ENCODE results near the gene A2M.
"Not testable (repeated sequence)": the region's sequence is repeated elsewhere in the genome, so short reads cannot be mapped to it uniquely, and the experiment has no call there.

A2M gene

DNA sequence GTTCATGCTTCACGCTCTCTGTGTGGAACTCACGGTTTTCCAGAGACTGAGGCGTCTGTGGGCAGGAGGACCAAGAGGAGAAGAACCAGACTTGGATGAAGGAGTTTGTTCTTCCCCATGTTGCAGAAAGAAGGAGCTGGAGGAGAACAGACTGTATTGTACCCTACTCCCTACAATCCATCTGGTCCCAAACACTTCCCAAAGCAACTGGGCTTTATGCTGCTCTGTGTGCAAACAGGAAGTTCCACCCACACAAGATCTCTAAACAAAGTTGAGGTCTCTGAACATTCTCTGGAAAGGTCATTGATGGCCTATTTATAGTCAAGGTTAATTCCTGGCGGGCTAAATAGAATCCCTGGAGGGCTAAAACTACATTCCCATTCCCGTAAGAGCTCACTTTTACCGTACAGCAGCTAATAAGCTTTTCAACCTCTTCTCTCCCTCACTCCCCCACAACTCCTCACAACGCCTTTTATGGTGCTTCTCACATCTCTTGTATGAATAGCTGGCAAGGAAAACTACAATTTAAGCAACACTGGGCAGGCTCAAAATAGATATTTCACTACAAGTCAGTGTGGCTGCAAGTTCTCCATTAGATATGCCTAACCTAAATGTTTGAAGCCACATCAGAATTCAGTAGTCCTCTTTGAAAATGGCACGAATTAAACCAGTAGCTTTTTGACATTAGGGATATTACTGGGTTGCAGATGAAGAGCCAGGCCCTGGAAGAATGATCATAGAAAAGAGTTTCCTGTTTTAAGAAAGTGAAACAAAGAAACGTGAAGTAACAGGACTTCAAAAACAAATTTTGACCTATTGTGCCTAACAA, at the start of gene A2M:
Gene A2M (minus strand): TSS at position 189 of the 829 bp plus-strand sequence. CDS start 70 bp downstream, at position 119.
- no peak for DNase-seq

DNA sequence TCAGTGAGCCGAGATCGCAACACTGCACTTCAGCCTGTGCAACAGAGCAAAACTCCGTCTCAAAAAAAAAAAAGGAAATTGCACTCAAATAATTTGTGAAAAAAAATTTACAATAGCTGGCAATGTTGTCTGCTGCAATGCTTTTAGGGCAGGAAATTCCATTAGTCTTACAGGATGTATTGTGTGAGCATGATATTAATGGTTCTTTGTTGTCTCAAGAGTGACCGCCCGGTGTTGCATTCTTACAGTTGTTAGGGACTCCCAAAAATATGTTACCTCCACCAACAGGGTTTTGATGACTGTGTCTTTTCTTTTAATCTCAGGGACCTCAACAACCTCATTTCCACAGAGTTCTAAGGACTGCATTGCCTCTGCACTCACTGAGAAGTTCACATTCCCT, 47.7 kb upstream of the A2M start:
- DNase-seq: no peak

DNA sequence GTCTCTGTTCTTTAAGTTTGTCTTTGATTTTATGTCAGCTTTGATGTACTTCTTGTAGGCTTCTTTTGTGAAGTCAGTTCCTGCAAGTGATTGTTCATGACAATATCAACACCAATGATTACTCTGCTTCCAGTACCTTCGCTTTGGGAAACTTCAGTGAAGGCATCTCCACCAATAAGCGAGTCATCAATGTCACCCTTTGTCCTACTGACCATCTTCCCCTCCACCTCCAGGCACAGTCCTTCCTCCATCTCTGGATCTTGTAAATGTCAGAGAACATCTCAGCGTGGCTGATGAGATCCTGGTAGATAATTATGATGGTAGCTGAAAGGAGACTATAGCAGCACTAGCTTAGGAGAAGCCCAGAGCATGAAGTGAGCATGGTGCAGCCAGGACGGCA, 40.4 kb upstream of the A2M start:
- no peak for DNase-seq

DNA sequence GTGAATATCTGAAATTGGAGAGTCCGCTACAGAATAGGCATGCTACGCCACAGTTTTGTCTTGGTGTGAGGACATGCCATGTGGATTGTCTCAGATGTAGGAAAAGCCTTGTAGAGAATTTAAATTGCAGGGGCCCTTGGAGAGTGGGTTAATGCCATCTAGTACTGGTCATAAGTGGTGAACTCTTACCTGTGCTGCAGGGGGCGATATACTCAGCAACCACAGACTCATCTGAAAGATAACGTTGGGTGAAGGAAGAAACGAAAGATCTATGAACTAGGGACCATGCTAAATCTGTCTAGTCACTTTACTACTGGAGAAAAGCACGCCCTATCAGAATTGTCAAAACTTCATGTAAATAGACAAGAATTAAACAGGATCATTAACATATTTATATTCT, 33.7 kb upstream of the A2M start:
- DNase-seq: no peak

DNA sequence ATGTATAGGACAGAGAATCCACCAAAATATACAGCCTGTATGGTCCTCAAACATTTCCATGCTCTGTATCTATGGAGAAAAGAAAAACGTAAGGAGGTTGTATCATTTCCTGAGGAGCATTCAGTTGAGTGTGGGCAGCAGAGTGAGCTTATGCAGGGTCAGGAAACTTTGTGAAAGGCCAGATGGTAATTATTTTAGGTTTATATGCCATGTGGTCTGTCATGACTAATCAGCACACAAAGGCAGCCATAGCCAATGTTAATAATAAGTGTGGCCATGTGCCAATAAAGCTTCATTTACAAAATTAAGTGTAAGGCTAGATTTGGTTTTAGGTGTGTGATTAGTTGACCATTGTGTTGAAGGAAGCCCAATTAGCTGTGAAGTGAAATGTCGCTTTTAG, 33.2 kb upstream of the A2M start:
- DNase-seq: no peak

DNA sequence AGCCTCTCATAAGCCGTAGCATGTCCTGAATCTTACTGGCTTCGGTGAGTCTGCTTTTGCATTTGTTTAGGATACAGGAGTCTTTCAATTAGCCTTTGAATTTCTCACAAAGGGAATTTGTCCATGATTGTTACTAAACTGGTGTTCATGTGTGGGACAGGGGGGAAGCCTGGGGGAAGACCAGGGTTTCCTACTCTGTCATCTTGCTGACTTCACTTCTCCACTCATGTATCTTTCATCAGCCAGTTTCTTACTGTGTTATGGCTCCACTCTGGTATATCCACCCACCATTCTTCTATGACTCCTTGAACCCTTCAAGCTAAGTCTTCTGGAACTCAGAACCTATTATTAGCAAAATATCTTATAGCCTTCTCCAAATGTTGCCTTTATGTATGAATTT, 31.7 kb upstream of the A2M start:
- no peak for DNase-seq

DNA sequence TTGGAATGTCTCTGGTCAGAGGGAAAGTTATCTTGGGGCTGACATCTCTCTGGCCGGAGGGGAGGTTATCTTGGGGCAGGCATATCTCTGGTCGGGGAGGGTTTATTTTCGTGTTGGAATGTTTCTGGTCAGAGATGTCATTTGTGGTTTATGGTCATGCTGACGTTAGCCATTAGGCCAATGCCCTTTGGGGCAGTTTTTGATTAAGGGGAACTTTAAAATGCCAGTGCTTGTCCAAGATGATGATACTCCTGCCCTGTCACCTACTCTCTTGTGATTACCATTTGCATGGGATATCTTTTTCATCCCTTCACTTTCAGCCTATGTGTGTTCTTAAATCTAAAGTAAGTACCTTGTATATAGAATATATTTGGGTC, 29.0 kb upstream of the A2M start:
- DNase-seq: no peak

DNA sequence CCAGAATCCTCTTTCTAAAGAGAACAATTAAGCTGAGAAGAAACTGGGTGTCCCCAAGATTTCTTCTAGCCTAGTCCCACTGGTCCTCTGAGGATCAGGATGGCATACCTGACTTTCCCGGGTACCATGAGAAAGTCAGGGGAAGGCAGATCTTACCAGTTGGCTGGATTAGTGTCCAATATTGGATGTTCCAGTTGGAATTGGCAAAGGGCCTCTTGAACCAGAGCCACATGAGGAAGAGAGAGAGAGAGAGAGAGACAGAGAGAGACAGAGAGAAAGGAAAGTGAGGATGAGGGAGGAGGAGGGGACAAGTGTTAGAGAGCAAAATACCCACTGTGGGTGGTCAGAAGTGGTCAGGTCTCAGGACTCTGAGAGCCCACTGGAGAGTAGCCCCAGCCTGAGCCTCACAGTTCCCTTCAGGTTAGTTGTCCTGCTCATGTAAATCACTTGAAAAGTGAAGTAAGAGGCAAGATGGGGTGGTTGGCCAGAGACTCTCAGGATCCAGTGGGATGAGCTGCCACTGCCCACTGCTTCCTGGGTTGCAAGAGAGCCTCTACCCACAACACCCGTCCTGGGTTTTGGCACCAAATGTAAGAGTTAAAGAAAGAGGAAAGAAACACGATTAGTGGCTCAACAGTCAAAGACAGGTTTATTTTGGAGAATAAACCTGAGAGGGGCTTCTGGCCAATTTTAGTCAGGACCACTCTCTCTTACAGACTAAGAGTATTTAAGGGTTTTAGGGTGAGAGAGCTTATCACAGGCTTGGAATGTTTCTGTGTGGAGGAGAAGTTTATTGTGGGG, 28.4 kb upstream of the A2M start:
- no peak for DNase-seq

DNA sequence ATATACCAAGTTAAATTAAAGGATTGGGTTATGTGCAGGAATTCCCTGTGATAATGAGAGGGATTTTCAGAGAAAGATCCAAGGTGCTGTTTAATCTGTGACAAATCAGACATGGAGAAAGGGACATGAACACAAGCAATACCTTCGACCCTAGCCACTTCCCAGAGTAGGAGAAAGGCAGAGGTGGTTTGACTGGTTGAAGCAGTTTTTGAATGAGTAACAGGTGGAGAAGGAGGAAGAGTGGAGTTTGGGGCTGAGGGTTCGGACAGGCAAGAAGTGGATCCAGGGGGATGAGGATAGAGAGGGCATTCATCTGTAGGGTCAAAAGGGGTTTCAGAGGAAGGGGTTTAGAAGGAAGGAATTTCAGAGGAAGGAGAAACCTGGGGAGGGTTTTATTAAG, 27.4 kb upstream of the A2M start:
- no peak for DNase-seq

DNA sequence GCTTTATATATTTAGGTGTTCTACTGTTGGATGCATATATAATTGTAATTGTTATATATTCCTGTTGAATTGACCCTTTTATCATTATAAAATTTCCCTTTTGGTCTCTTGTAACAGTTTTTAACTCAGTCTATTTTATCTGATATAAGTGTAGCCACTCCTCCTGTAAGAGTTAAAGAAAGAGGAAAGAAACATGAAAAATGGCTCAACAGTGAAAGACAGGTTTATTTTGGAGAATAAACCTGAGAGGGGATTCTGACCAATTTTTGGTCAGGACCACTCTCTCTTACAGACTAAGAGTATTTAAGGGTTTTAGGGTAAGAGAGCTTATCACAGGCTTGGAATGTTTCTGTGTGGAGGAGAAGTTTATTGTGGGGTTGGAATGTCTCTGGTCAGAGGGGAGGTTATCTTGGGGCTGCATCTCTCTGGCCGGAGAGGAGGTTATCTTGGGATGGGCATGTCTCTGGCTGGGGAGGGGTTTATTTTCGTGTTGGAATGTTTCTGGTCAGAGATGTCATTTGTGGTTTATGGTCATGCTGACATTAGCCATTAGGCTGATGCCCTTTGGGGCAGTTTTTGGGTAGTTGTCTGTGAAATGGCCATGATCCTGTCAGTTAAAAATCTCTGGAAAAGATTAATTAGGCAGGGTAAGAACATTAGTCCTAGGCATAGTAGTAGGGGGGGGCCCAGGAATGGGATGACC, 24.0 kb upstream of the A2M start:
- not testable (repeated sequence) for DNase-seq

DNA sequence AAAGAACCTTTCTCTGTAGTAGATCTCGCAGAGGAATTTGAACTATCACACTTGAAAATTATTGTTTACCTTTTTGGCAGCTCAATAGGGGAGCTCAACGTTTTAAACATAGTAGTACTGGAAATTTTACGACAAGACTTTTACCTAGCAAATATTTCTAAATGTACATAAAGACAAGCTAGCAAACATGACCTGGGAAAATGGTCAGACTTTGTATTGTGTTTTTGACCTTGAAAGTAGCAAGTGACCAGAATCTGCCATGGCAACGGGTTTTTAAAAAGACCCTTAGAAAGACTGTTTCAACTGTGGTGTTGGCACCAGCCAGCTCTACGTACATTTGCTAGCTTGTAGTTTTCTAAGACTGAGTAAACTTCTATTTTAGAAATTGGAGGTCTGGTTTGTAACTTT, 20.2 kb upstream of the A2M start:
- DNase-seq: no peak

DNA sequence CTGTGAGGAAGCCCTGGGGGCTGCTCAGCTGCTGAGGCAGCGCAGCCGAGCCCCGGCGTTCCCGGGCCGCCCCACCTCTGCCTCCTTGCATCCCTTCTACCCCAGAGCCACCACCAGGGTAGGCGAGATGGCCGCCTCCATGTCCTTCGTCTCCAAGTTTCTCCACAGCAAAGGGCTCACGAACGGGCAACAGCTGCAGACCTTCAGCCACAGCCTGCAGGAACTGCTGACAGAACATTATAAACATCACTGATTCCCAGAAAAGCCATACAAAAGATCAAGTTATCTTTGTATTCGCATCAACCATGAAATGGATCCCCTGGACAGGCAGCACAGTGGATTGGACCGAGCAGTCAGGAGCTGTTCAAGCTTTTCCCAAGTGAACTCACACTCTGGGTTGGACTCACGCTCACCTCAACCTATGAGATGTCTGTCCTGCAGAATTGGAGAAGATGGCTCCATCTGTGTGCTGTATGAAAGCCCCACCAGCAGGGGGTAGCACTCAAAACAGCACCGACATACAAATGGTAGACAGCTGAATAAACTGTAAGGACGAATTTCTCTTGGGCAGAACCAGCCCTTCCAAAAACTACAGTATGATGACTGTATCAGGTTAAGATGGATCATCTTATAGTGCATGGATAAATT, 19.4 kb upstream of the A2M start:
- no peak for DNase-seq

DNA sequence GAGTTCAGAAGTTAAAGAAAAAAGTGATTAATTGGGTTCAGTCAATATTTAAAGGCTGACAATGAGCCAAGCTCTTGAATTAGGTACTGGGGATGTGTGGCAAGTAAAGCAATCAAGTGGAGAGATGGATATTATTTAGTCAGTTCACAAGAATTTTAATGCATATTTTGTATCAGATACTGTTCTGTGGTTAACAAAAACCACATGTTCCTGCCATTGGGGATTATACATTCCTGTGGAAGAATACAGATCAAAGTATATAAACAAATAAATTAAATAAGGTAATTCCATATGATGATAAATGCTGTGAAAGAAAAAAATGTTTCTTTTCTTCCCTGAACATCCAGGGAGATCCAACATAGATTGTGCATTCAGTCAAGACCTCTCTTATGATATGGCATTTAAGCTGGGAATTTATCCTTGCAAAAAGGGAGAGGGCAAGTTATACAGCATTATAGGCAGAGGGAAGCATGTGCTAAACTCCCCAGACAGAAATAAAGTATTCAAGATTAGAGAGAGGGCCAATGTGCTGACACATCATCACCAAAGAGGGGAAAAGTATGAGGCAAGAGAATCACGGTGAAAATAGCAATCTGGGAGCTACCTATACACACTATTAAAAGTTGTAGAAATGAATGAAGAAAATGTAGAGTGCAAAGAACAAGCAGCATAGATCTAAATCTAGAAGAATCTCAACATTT, 17.6 kb upstream of the A2M start:
- no peak for DNase-seq

DNA sequence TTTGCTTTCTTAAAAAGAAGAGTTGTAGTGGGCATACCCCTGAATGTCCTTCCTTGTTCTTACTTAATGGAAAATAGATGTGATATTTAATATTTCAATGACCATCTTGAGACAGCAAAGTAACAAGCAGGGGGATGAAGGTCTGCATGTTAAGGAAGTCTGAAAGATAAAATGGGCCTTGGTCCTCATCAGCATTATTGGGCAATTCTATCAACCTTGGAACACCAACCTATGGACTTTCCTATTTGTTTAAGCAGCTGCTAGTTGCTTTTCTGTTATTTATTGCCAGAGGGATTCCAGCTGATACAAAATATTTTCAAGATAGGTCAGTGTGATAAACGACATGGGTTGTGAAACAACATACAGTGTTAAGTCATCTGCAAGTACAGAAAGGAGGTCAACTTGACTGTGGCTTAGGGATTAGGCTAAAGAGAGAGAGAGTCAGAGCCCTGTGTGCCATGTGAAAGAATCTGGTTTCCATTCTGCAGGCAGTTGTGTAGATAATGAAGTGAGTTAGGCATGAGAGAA, 16.4 kb upstream of the A2M start:
- no peak for DNase-seq

DNA sequence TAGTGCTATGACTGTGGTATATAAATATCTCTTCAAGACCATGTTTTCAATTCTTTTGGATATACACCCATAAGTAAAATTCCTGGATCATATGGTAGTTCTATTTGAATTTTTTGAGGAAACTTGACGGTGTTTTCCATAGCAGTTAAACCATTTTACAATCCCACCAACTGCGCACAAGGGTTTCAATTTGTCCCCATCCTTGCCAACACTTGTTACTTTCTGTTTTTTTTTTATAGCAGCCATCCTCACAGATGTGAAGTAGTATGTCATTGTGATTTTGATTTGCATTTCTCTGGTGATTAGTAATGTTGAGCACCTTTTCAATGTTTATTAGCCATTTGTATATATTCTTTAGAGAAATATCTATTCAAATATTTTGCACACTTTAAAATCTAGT, 14.5 kb upstream of the A2M start:
- no peak for DNase-seq

DNA sequence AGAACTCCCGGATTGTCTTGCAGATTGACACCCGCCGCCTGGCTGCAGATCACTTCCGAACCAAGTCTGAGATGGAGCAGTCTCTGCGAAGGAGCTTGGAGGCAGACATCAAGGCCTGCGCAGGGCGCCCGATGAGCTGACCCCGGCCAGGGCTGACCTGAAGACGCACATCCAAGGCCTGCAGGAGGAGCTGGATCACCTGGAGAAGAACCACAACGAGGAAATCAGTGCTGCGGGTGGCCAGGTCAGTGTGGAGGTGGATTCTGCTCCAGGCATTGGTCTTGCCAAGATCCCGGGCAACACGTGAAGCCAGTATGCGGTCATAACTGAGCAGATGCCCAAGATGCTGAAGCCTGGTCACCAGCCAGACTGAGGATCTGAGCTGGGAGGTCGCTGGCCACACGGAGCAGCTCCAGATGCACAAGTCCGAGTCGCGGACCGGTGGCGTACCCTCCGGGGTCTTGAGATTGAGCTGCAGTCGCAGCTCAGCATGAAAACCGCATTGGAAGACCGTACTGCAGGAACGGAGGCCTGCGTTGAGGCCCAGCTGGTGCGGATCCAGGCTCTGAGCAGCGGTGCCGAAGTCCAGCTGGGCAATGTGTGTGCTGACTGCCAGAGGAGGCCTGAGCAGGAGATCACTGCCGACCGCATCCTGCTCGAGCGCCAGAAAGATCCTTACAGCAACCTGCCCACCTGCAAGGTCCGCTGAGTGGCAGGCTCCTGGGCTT, 12.4 kb upstream of the A2M start:
- no peak for DNase-seq

DNA sequence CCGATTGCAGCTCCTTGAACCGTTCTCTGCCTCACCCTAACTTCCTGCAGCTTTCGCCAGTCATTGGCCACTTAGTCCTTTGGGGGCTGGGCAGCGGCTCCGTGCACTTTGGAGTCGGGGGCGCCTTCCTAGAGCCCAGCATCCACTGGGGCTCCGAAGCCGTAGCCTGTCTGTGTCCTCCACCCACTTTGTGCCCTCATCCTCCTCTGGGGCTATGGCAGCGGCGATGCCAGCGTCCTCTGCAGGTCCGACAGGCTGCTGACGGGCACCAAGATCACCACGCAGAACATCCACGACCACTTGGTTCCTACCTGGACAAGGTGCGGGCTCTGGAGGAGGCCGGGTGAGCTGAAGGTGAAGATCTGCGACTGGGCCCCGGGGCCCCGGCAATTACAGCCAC, 11.8 kb upstream of the A2M start:
- no peak for DNase-seq

DNA sequence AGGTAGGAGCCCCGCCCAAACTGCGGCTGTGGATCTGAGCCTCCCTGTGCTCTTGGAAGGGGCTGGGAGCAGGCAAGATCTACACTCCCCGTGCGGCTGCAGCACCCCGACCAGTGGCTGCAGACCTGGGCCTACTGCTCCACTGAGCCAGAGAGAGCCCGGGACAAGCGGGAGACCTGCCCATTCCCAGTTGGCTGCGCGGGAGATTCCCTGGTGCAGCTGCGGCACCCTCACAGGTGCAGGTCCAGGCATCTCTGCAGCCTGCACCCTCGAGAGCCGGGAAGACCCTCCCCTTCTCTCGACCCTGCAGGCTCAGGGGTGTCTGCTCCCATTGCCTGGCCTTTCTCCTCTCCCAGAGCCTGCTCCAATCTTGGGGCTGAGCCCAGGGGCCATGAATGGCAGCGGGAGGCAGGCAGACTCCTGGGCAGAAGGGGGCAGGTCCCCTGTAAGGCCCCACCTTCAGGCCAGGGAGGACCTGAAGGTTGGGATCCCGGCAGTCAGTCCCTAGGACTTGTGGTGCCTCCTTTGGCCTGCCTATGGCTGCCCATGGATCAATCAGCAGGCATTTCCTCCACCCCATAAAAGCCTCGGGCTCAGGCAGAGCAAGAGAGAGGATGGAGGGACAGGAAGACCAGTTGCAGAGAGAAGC, 8.8 kb upstream of the A2M start:
- DNase-seq: no peak

DNA sequence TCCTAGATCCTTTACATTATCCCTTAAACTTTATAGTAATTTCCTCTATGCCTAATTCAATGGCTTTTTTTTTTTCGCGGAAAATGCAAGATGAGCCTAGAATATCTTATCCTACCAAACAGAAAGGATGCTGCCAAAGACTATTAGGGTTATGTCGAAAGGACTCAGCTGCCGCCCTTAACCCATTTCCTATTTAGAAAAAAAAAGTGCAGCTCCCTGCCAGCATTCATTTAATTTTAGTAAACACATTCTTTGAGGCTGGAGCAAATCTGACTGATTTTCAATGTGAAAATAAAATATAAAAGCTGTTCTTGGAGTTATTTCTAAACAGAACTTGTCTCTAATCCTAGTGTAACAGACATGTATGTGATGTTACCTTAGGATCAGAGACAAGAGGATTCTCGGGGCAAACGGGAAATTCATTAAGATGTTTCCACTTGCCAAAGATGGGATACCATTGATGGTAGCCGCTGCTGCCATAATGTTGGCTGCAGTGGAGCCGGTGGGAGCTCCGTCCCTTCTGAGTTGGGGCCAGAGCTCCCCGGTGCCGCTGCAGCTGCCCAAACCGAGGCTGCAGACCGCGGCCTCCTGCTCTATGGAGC, 8.2 kb upstream of the A2M start:
- DNase-seq: no peak

DNA sequence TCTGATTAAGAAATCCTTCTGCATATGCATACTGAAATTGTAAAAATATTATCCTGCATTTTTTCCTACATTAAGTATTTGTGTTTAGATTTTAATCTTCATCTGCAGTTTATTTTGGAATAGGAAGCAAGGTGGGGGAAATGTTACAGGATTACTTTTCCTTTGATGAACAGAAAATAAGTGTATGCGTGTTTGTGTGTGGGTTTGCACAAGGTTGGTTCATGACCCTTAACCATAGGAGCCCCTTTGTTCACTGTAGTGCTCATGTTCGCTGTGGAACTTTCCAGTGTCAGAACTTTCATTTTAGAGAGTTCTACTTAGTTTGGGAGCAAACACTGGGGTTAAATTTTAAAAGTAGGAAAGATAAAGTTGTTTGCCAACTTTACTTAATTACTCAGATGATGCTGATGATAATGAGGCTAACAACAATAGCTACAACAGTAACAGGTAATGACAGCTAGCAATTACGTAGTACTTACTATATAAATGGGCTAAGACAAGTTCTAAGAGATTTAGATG, 6.4 kb upstream of the A2M start:
- DNase-seq: no peak

All from stimulated activated CD4-positive, alpha-beta T cell treated with anti-CD3 and anti-CD28 coated beads, Interleukin-12 subunit alpha, Interleukin-12 subunit beta, amount 100 ng/mL, for 4 hours (primary cell).